HepG2 (cell line): ENCODE data around the gene ZNF771. TPM values are rescaled to one million over a fixed set of nuclear protein-coding genes. Genes with fewer than 3 reads are reported as not detected.

ENCODE experiments used
- ARNTL ChIP-seq: sonication (generic); formaldehyde crosslinking; IDR thresholded peaks from 2 replicates; pipeline ENCODE4 v1.4.0; 2020; ENCODE audit warnings: mild to moderate bottlenecking, missing genetic modification reagents
- CBFB ChIP-seq: sonication (generic); formaldehyde crosslinking; IDR thresholded peaks from 2 replicates; pipeline ENCODE4 v1.4.0; 2020; ENCODE audit warnings: missing genetic modification reagents
- CBX2 ChIP-seq, 2 experiments: fragments of 200-600 bp in 1 of 2; sonication (generic); formaldehyde crosslinking in 1 of 2; IDR thresholded peaks; 2 replicates each; pipeline versions ENCODE4 v1.7.0 to v1.8.1; 2018 to 2022; ENCODE audit warnings: low read depth in 2 of 2, low read length in 1 of 2, mild to moderate bottlenecking in 1 of 2, missing genetic modification reagents in 1 of 2
- DRAP1 ChIP-seq: IDR thresholded peaks from 2 replicates; pipeline ENCODE4 v1.6.1; 2016; ENCODE audit warnings: missing genetic modification reagents, missing compliant biosample characterization
- DZIP1 ChIP-seq: sonication (generic); formaldehyde crosslinking; IDR thresholded peaks from 2 replicates; pipeline ENCODE4 v1.5.0; 2020; ENCODE audit warnings: mild to moderate bottlenecking, missing genetic modification reagents
- GATAD1 ChIP-seq: IDR thresholded peaks from 2 replicates; pipeline ENCODE4 v1.6.1; 2016; ENCODE audit warnings: missing genetic modification reagents, missing compliant biosample characterization
- HNF4A ChIP-seq: sonication (generic); formaldehyde crosslinking; IDR thresholded peaks from 2 replicates; pipeline ENCODE4 v1.4.0; 2020; ENCODE audit warnings: missing genetic modification reagents
- MIXL1 ChIP-seq: IDR thresholded peaks from 2 replicates; pipeline ENCODE4 v1.6.1; 2016
- MTF2 ChIP-seq: sonication (generic); formaldehyde crosslinking; IDR thresholded peaks from 2 replicates; pipeline ENCODE4 v1.5.0; 2020; ENCODE audit warnings: missing genetic modification reagents, borderline replicate concordance
- NR2C2 ChIP-seq: sonication (generic); formaldehyde crosslinking; IDR thresholded peaks from 2 replicates; pipeline ENCODE4 v1.4.0; 2020; ENCODE audit warnings: missing genetic modification reagents, mild to moderate bottlenecking, moderate library complexity, borderline replicate concordance
- PHF5A ChIP-seq: IDR thresholded peaks from one replicate; pipeline ENCODE4 v1.6.1; 2018; ENCODE audit warnings: low read depth, missing genetic modification reagents; ENCODE audit not compliant: unreplicated experiment
- PPARG ChIP-seq: conservative IDR thresholded peaks from 2 replicates; pipeline ENCODE4 v1.6.1; 2016; ENCODE audit warnings: missing biosample characterization, missing genetic modification reagents
- RAD21 ChIP-seq: fragments of 450-650 bp; formaldehyde crosslinking; IDR thresholded peaks from 2 replicates; pipeline ENCODE4 v1.5.0; 2020; ENCODE audit warnings: mild to moderate bottlenecking
- RBM39 ChIP-seq: fragments of 200-400 bp; formaldehyde crosslinking; IDR thresholded peaks from one replicate; pipeline ENCODE4 v1.6.1; 2018; ENCODE audit warnings: antibody characterized with exemption, mild to moderate bottlenecking, low read depth, low read length; ENCODE audit not compliant: poor library complexity, severe bottlenecking
- RXRB ChIP-seq: IDR thresholded peaks from 2 replicates; pipeline ENCODE4 v1.6.1; 2016; ENCODE audit warnings: borderline replicate concordance, missing genetic modification reagents, missing compliant biosample characterization
- SMC3 ChIP-seq: IDR thresholded peaks from 2 replicates; pipeline ENCODE4 v1.6.1; 2011; ENCODE audit warnings: low read length, improper control_type of control experiment
- SMYD3 ChIP-seq: sonication (generic); formaldehyde crosslinking; IDR thresholded peaks from 2 replicates; pipeline ENCODE4 v1.8.1; 2023; ENCODE audit warnings: mild to moderate bottlenecking, missing genetic modification reagents
- YEATS2 ChIP-seq: sonication (generic); formaldehyde crosslinking; IDR thresholded peaks from 2 replicates; pipeline ENCODE4 v1.4.0; 2020; ENCODE audit warnings: missing genetic modification reagents, borderline replicate concordance
- ZNF205 ChIP-seq: IDR thresholded peaks from 2 replicates; pipeline ENCODE4 v1.6.1; 2018; ENCODE audit warnings: missing biosample characterization, missing genetic modification reagents
- ZNF24 ChIP-seq: fragments of 450-650 bp; IDR thresholded peaks from 2 replicates; pipeline ENCODE4 v1.6.1; 2017; ENCODE audit warnings: antibody characterized with exemption, mild to moderate bottlenecking
- ZNF496 ChIP-seq: sonication (generic); formaldehyde crosslinking; IDR thresholded peaks from 2 replicates; pipeline ENCODE4 v1.8.1; 2023; ENCODE audit warnings: mild to moderate bottlenecking, moderate library complexity, missing genetic modification reagents; ENCODE audit not compliant: insufficient replicate concordance
- ZNF546 ChIP-seq: sonication (generic); formaldehyde crosslinking; conservative IDR thresholded peaks from 2 replicates; pipeline ENCODE4 v1.8.1; 2023; ENCODE audit warnings: mild to moderate bottlenecking, missing genetic modification reagents
- ZNF569 ChIP-seq: sonication (generic); formaldehyde crosslinking; IDR thresholded peaks from 2 replicates; pipeline ENCODE4 v1.5.0; 2020; ENCODE audit warnings: mild to moderate bottlenecking, missing genetic modification reagents, moderate library complexity, borderline replicate concordance
- ZNF670 ChIP-seq: sonication (generic); formaldehyde crosslinking; IDR thresholded peaks from 2 replicates; pipeline ENCODE4 v1.8.0; 2022; ENCODE audit warnings: mild to moderate bottlenecking, missing genetic modification reagents, borderline replicate concordance
- ZNF709 ChIP-seq: sonication (generic); formaldehyde crosslinking; IDR thresholded peaks from 2 replicates; pipeline ENCODE4 v1.5.0; 2020; ENCODE audit warnings: mild to moderate bottlenecking, missing genetic modification reagents
- ZNF720 ChIP-seq: sonication (generic); formaldehyde crosslinking; IDR thresholded peaks from 2 replicates; pipeline ENCODE4 v1.4.0; 2020; ENCODE audit warnings: missing genetic modification reagents
- polyA plus RNA-seq, 8 experiments: library from polyadenylated mRNA; depleted of rRNA in 3 of 8; stranded (reverse) in 7 of 8; unstranded in 1 of 8; fragments of >200 nt; fragmentation: Illumina TruSeq in 4 of 8; extraction: Trizol in 4 of 8; gene quantifications; 2 replicates each; pipeline versions ENCODE4 v1.2.1 to v1.2.3, GENCODE V29; 2011 to 2016; ENCODE audit warnings: low read depth in 4 of 8, missing spikeins in 1 of 8, mixed read lengths in 1 of 8; ENCODE audit not compliant: insufficient read depth in 1 of 8
- total RNA-seq, 5 experiments: library from RNA; depleted of rRNA; stranded (reverse); fragments of >200 nt; fragmentation: Illumina TruSeq; extraction: Trizol; gene quantifications; 2 replicates each; pipeline ENCODE4 v1.2.3, GENCODE V29; 2016; ENCODE audit warnings: low read depth in 1 of 5

ZNF771 gene
- total and polyA plus RNA-seq, 2 of the 13 experiments (the other 11 are each of a cell fraction or from before 2014, with no cell fraction given): 5.0 to 11.8 TPM

GRCh38 chr16:30447512-30448226, 40.3 kb downstream of the ZNF771 start (continued):
- TF ChIP-seq ZNF205: peak; percentile 24; the same call in 1 of the 2 replicates
- TF ChIP-seq DZIP1 (CRISPR knock-in tag): 0 out of 2 replicates have a peak, but pooled peaks have one; percentile 55
- TF ChIP-seq HNF4A: peak; percentile 90
- TF ChIP-seq PHF5A: peak; percentile 86
- TF ChIP-seq PPARG (CRISPR knock-in tag): peak; percentile 80
- peak; percentile 92 for TF ChIP-seq MIXL1 (CRISPR knock-in tag)
- peak; percentile 87 for TF ChIP-seq RXRB
- TF ChIP-seq CBX2 (IDR thresholded peaks at IDR 0.05; ENCODE audit: low read depth, low read length): no peak
- no peak for TF ChIP-seq CBX2 (CRISPR knock-in tag; IDR thresholded peaks at IDR 0.05; ENCODE audit: low read depth)
- peak; percentile 22; the same call in 1 of the 2 replicates for TF ChIP-seq YEATS2 (CRISPR knock-in tag)
- peak; percentile 18; the same call in 1 of the 2 replicates for TF ChIP-seq RAD21 (CRISPR knock-in tag)
- peak; percentile 75; the same call in 1 of the 2 replicates for TF ChIP-seq ZNF546 (CRISPR knock-in tag)
- TF ChIP-seq ZNF709 (CRISPR knock-in tag): peak; percentile 23; the same call in 1 of the 2 replicates
- 0 out of 2 replicates have a peak, but pooled peaks have one; percentile 41 for TF ChIP-seq CBFB (CRISPR knock-in tag)
- no peak for TF ChIP-seq RBM39
- TF ChIP-seq DRAP1 (CRISPR knock-in tag): peak; percentile 85
- no peak for TF ChIP-seq ZNF569 (CRISPR knock-in tag)
- no peak for TF ChIP-seq SMYD3 (CRISPR knock-in tag)
- peak; percentile 85 for TF ChIP-seq ARNTL (CRISPR knock-in tag)
- 0 out of 2 replicates have a peak, but pooled peaks have one; percentile 43 for TF ChIP-seq ZNF720 (CRISPR knock-in tag)
- TF ChIP-seq GATAD1 (CRISPR knock-in tag): peak; percentile 58; the same call in 1 of the 2 replicates
- peak; percentile 66; the same call in 1 of the 2 replicates for TF ChIP-seq MTF2 (CRISPR knock-in tag)
- 0 out of 2 replicates have a peak, but pooled peaks have one; percentile 1 for TF ChIP-seq ZNF670 (CRISPR knock-in tag)
- TF ChIP-seq NR2C2 (CRISPR knock-in tag): peak; percentile 64; the same call in 1 of the 2 replicates
- no peak for TF ChIP-seq SMC3
- no peak for TF ChIP-seq ZNF496
- TF ChIP-seq ZNF24: peak; percentile 61; the same call in 1 of the 2 replicates
